Neural crest cell (in vitro differentiated cells): ENCODE measurements around the gene CPT1C. TPM values are rescaled to one million over a fixed set of nuclear protein-coding genes. Genes with fewer than 3 reads are reported as not detected.

Experiments
- DNase-seq: peaks from one replicate; pipeline ENCODE4 v3.0.0; 2021; ENCODE audit warnings: low read depth, mixed read lengths, low spot score
- H3K27ac Mint-ChIP-seq: one replicate; pipeline ENCODE4 v1.8.0; 2021; ENCODE audit warnings: mild to moderate bottlenecking, mixed read lengths; ENCODE audit not compliant: unreplicated experiment
- H3K27me3 Mint-ChIP-seq: 2 replicates; pipeline ENCODE4 v1.8.0; 2021; ENCODE audit warnings: low read depth, mild to moderate bottlenecking, mixed read lengths
- H3K36me3 Mint-ChIP-seq: 2 replicates; pipeline ENCODE4 v1.8.0; 2021; ENCODE audit warnings: low read depth, mild to moderate bottlenecking, mixed read lengths
- H3K4me1 Mint-ChIP-seq: 2 replicates; pipeline ENCODE4 v1.8.0; 2021; ENCODE audit warnings: mixed read lengths
- H3K4me3 Mint-ChIP-seq: one replicate; pipeline ENCODE4 v1.8.0; 2021; ENCODE audit warnings: mild to moderate bottlenecking, mixed read lengths
- H3K9me3 Mint-ChIP-seq: 2 replicates; pipeline ENCODE4 v1.8.0; 2021; ENCODE audit warnings: mixed read lengths
- CTCF ChIP-seq: fragments of 200-600 bp; sonication (generic); conservative IDR thresholded peaks from 2 replicates; pipeline ENCODE4 v1.5.0; 2021; ENCODE audit warnings: antibody characterized with exemption, mild to moderate bottlenecking
- total RNA-seq: library from RNA; stranded (reverse); gene quantifications from 2 replicates; pipeline ENCODE4 v1.2.1, GENCODE V29; 2021

CPT1C gene
- total RNA-seq, 1 donor from 2014 or later, result 87.7 TPM

GRCh38 chr19:49653466-49653806 is 37.5 kb upstream of the CPT1C start:
- no peak for TF ChIP-seq CTCF
- Mint-ChIP-seq H3K27ac (no peak overlapping the region), H3K27me3 (no peaks in the 10 kb centered on the region), H3K9me3 (no peaks in the 10 kb centered on the region), H3K36me3 (peaks cover 6% of the 10 kb centered on the region), H3K4me1 (no peaks in the 10 kb centered on the region), H3K4me3 (peak overlapping the region; percentile 4)
- DNase-seq, result no peak

DNA sequence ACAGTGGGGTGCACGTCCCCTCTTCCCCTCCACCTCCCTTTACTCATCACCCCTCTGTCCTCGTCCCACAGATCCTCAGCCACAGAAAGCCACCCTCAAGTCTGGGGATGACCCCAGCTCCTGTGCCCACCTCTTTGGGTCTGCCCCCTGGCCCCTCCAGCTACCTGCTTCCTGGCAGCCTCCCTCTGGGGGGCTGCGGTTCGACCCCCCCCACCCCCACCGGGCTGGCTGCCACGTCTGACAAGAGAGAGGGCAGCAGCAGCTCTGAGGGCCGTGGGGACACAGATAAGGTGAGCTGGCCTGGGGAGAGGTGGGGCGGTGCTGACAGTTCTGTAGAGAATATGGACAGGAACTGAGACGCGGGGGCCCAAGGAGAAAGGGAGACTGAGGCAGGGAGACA is 36.3 kb upstream of the CPT1C start:
- Mint-ChIP-seq H3K36me3 (peaks cover 6% of the 10 kb centered on the region), H3K4me3 (no peak overlapping the region)

GRCh38 chr19:49655570-49656455 is 35.1 kb upstream of the CPT1C start:
- no peaks in the 10 kb centered on the region for H3K9me3 Mint-ChIP-seq
- H3K36me3 Mint-ChIP-seq, result peaks cover 10% of the 10 kb centered on the region
- H3K27me3 Mint-ChIP-seq, result no peaks in the 10 kb centered on the region
- DNase-seq, result no peak
- peak overlapping the region; percentile 27 for H3K4me3 Mint-ChIP-seq
- no peak for TF ChIP-seq CTCF
- H3K4me1 Mint-ChIP-seq, result no peaks in the 10 kb centered on the region
- no peak overlapping the region for H3K27ac Mint-ChIP-seq

More for the DNA sequence above, 36.3 kb upstream of the CPT1C start:
- Mint-ChIP-seq H3K27me3 (no peaks in the 10 kb centered on the region), H3K9me3 (no peaks in the 10 kb centered on the region), H3K27ac (no peak overlapping the region), H3K4me1 (no peaks in the 10 kb centered on the region)
- TF ChIP-seq CTCF, result no peak
- no peak for DNase-seq

DNA sequence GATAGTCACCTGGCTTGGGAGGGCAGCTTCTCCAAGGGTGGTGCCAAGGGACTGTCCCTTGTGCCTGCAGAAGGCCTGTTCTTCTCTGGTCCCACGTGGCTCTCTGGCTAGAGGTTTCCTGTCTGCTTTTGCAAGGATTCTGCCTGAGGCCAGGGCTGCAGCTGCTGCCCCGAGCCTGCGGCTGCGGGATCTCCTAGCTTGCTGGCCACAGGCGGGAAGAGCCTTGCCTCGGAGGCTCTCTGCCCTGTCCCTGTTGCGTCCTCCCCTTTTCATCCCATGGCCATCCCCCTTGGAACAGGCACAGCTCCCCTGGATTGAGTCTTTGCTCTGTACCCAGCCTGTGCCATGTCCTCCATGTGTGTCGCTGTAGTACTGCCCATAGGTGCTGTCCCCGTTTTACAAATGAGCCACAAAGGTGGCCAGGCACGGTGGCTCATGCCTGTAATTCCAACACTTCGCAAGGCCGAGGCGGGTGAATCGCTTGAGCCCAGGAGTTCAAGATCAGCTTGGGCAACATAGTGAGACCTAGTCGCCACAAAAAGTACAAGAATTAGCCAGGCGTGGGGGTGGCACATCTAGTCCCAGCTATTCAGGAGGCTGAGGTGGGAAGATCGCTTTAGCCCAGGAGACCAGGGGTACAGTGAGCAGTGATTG is 34.3 kb upstream of the CPT1C start:
- no peaks in the 10 kb centered on the region for H3K4me1 Mint-ChIP-seq
- peak overlapping the region; percentile 59 for H3K4me3 Mint-ChIP-seq
- H3K27me3 Mint-ChIP-seq, result no peaks in the 10 kb centered on the region
- no peak for DNase-seq
- H3K27ac Mint-ChIP-seq, result peak overlapping the region; percentile 37
- no peaks in the 10 kb centered on the region for H3K9me3 Mint-ChIP-seq
- H3K36me3 Mint-ChIP-seq, result peaks cover 10% of the 10 kb centered on the region
- no peak for TF ChIP-seq CTCF

DNA sequence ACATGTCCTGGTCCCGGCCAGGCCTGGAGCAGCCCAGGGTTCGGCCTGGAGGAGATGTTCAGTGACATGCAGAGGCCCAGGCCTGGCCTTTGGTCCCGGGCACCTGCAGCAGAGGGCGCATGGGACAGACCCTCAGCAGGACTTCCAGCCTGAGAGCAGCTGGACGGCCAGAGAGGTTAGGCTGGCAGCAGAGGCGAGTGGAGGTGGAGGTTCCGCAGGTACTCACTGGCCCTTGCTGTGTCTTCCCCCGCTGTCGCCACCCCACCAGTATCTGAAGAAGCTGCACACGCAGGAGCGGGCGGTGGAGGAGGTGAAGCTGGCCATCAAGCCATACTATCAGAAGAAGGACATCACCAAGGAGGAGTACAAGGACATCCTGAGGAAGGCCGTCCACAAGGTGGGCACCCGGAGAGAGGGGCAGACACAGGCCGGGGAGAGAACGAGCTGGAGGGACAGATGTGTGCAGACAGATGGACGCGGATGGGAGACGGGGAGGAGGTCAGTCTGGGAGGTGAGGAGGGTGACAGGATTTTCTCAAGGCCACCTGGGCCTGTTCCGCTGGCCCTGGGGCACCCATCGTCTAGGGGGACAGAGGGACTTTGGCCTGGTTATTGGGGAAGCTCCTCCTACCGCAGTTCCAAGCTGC is 33.3 kb upstream of the CPT1C start:
- no peak for DNase-seq
- Mint-ChIP-seq H3K9me3 (no peaks in the 10 kb centered on the region), H3K36me3 (peaks cover 10% of the 10 kb centered on the region), H3K27ac (peak overlapping the region; percentile 67), H3K4me1 (no peaks in the 10 kb centered on the region), H3K27me3 (no peaks in the 10 kb centered on the region), H3K4me3 (peak overlapping the region; percentile 12)
- no peak for TF ChIP-seq CTCF
